LNCAP (cell line): ENCODE results near the gene CUL7.
A peak's percentile ranks its signal among the peaks of the same experiment; 100 is the strongest.

ENCODE experiments used
- TF ChIP-seq, protein P1 (sequence below): fragments of 450-650 bp; IDR thresholded peaks from 2 replicates; pipeline ENCODE4 v1.5.1; 2017; ENCODE audit warnings: mild to moderate bottlenecking

CUL7 gene

GRCh38 chr6:43075670-43076463 is 22.2 kb upstream of the CUL7 start, which contains the start of gene PTK7:
Gene PTK7 (plus strand): TSS chr6:43076314. CDS start chr6:43076489, 175 bp downstream.
- TF ChIP-seq, protein P1, sequence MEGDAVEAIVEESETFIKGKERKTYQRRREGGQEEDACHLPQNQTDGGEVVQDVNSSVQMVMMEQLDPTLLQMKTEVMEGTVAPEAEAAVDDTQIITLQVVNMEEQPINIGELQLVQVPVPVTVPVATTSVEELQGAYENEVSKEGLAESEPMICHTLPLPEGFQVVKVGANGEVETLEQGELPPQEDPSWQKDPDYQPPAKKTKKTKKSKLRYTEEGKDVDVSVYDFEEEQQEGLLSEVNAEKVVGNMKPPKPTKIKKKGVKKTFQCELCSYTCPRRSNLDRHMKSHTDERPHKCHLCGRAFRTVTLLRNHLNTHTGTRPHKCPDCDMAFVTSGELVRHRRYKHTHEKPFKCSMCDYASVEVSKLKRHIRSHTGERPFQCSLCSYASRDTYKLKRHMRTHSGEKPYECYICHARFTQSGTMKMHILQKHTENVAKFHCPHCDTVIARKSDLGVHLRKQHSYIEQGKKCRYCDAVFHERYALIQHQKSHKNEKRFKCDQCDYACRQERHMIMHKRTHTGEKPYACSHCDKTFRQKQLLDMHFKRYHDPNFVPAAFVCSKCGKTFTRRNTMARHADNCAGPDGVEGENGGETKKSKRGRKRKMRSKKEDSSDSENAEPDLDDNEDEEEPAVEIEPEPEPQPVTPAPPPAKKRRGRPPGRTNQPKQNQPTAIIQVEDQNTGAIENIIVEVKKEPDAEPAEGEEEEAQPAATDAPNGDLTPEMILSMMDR, result no peak

- TF ChIP-seq, protein P1, result no peak
Observed at GRCh38 chr6:43074847-43075669, 21.4 kb upstream of the CUL7 start.

DNA sequence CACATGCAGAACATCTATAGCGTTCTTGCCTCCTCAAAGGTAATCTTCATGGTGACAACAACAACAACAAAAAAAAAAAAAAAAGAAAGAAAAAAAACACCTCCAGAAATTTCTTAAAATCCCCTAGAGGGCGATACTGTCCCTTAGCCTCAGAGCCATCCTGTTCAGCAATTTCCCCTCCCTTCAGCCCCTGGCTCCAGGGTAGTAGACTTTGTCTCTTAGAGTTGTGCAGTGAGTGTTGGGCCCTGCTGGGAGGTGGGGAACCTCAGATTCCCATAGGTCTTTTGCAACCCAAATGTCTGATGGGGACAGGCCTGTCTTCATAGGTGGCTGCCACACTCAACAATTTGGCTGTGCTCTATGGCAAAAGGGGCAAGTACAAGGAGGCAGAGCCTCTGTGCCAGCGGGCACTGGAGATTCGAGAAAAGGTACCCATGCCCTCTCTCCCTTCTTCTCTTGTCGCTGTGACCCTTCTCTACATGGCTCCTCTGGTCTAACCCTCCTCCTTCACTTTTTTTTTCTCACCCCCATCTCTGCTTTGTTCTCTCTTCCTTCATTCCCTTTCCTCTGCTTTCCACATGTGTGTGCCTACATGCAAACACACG is 16.5 kb upstream of the CUL7 start:
- TF ChIP-seq, protein P1, result peak; percentile 55

DNA sequence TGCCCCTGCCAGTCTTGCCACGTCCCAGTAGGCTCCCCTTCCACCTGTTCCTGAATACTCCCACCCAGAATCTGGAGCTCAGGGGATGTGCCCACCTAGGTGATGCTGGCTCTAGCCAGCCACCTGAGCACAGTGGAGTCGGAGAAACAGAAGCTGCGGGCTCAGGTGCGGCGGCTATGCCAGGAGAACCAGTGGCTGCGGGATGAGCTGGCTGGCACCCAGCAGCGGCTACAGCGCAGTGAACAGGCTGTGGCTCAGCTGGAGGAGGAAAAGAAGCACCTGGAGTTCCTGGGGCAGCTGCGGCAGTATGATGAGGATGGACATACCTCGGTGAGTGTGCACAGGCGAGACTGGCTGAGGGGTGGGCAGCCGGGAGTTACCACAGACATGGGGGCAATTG is 9.2 kb upstream of the CUL7 start:
- TF ChIP-seq, protein P1, result no peak

- TF ChIP-seq, protein P1, result no peak
Observed at GRCh38 chr6:43061861-43062260, 8.2 kb upstream of the CUL7 start.

GRCh38 chr6:43060755-43061633 is 7.3 kb upstream of the CUL7 start:
- TF ChIP-seq, protein P1, result no peak
